Measurements from ENCODE around the gene TNFSF12.

Gene TNFSF12

DNA sequence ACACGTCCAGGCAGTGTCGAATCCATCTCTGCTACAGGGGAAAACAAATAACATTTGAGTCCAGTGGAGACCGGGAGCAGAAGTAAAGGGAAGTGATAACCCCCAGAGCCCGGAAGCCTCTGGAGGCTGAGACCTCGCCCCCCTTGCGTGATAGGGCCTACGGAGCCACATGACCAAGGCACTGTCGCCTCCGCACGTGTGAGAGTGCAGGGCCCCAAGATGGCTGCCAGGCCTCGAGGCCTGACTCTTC, 23.4 kb downstream of the TNFSF12 start:
- no peak for DNase-seq

DNA sequence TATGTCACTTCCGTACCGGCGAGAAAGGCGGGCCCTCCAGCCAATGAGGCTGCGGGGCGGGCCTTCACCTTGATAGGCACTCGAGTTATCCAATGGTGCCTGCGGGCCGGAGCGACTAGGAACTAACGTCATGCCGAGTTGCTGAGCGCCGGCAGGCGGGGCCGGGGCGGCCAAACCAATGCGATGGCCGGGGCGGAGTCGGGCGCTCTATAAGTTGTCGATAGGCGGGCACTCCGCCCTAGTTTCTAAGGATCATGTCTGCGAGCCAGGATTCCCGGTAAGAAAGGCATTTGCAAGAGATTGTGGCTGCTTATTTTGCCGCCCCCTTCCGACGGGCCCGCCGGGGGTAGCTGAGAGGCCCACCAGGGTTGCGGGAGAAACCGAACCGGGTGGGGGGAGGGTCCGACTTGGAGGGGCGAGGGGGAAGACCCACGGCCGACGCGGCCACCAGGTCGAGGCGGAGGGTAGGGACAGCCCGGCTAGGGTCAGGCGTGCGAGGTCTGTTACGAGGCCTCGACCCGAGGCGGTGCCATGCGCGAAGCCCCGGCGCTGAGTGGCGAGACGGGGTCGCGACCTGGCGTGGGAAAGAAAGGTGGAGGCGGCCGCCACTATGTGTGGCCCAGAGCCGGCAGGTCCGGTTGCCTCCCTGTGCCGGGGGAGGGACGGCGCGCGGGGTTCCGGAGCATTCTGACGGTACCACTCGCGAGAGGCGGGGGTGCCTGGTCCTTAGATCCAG, 23.9 kb downstream of the TNFSF12 start:
- peak; percentile 100 for DNase-seq

DNA sequence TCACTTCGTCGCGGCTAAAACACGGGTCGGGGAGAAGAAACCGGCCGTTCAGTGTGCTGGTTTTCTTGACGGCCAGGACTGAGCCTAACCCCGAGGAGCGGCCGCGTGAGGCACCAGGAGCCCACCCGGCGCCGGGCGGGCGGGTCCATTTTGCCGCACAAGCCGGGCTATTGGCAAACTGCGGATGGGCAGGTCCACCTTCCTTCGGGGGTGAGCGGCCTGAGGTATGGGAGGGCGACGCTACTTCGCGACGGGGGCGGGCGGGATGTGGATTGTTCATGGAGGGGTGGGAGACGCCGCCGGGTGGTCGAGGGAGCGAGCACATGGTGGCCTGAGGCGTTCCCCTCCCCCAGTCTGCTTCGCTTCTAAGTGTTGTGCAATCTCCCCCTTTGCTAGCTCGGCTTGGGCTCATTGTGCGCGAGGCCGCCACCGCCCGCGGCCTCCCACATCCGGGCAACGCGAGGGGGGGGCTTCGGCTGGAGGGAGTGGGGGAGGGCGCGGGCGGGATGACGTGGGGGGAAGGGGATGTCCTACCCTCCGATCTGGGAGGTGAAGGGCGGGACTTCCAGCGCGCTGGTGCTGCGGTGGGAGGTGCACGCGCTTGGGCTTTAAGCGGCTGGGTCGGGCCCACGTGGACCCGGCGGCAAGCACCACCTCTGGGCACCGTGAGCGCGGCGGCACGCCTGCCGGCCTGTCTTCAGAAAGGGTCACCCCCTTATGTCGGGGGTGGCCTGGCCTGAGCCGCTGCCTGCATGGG, 24.6 kb downstream of the TNFSF12 start:
- peak; percentile 87 for DNase-seq

DNA sequence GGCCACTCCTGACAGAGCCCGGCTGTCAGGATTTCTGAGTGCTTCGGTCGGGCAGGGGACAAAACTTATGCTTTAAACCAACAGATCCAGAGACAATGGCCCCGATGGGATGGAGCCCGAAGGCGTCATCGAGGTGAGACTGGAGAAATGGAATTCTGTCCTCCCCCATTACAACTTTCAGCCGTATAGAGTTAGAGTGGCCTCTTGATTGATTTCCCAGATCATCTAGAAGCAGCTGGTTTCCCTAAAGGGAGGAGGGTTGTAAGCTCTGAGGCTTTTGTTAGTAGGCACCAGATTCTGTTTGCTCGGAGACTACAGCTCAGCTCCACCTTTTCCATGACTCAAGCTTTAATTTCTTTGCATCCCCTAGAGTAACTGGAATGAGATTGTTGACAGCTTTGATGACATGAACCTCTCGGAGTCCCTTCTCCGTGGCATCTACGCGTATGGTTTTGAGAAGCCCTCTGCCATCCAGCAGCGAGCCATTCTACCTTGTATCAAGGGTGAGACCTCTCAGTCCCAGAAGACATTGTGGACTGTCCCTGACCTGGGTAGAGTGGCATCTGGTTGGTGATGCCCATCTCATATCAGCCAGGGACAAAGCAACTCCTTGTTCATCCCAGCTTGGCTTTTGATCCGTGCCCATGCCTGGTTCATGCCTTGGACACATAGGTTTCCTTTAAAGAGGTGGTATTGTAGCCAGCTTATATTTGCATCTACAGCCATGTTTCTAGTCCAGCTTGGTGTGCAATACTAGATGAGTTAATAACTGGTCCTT, 25.5 kb downstream of the TNFSF12 start:
- DNase-seq: no peak

DNA sequence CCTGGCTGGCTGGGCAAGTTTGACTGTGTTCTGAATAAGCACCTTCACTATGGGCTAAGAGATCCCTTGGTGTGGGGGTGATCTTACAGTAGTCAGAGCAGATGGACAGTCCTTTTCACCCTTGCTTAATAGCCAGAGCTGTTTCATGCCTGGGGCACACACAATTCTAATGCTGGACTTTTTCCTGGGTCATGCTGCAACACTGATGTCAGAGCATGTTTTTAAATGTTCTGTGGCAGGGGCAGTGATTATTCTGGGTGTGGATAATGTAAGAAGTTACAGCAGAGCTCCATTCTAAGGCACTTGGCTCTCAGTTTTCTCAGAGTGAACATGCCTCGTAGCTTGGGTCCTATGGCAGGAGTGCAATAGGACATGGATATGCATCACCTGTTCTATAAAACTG, 26.6 kb downstream of the TNFSF12 start:
- DNase-seq: no peak

DNA sequence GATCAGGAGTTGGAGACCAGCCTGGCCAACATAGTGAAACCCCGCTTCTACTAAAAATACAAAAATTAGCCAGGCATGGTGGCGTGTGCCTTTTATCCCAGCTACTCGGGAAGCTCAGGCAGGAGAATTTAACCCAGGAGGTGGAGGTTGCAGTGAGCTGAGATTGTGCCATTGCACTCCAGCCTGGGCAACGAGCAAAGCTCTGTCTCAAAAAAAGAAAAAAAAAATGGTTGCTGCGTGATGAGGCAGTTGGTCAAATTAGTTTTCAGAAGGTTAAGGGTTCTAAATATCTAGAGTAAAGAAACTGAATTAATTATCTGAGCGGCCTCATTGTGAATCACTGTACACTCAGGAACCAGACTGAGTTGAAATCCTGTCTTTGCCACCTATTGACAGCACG, 27.1 kb downstream of the TNFSF12 start:
- DNase-seq: no peak

DNA sequence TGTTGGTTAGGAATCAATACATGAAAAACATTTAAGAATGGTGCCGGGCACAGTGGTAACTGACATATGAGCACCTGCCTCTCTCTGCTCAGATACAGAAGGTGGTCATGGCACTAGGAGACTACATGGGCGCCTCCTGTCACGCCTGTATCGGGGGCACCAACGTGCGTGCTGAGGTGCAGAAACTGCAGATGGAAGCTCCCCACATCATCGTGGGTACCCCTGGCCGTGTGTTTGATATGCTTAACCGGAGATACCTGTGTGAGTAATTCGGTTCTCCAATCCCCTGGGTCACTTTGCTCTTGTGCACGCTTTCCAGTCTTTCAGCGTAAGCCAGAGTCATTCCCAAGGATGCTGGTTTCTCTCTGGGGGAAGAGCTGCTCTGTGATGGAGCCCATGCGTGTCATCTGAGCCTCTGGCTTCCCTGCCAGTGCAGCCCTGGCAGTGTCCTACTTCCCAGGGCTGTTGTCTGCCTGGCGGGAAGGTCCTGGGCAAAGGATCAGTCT, 27.6 kb downstream of the TNFSF12 start:
- no peak for DNase-seq

DNA sequence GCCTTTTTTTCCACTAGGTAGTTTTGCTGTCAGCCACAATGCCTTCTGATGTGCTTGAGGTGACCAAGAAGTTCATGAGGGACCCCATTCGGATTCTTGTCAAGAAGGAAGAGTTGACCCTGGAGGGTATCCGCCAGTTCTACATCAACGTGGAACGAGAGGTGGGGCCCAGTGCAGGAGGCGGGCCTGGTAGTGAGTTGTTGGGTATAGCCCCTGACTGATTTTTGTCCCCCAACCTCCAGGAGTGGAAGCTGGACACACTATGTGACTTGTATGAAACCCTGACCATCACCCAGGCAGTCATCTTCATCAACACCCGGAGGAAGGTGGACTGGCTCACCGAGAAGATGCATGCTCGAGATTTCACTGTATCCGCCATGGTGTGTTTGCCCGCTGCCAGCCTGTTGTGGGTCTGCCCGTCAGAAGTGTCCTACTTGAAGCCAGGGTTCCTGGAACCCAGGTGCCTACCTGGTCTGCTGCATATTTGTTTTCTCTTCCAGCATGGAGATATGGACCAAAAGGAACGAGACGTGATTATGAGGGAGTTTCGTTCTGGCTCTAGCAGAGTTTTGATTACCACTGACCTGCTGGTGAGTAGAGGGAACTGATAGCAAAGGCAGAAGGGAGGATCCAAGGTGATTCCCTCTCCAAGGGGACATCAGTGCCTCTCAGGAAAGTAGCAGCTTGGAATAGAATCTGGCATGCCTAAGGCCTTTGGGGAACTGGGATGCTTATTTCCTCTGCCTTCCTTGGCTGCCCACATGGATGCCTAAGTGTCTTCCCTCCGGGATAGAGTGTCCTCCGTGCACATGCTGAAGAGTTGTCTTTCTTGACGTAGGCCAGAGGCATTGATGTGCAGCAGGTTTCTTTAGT, 28.7 kb downstream of the TNFSF12 start:
- DNase-seq: no peak

DNA sequence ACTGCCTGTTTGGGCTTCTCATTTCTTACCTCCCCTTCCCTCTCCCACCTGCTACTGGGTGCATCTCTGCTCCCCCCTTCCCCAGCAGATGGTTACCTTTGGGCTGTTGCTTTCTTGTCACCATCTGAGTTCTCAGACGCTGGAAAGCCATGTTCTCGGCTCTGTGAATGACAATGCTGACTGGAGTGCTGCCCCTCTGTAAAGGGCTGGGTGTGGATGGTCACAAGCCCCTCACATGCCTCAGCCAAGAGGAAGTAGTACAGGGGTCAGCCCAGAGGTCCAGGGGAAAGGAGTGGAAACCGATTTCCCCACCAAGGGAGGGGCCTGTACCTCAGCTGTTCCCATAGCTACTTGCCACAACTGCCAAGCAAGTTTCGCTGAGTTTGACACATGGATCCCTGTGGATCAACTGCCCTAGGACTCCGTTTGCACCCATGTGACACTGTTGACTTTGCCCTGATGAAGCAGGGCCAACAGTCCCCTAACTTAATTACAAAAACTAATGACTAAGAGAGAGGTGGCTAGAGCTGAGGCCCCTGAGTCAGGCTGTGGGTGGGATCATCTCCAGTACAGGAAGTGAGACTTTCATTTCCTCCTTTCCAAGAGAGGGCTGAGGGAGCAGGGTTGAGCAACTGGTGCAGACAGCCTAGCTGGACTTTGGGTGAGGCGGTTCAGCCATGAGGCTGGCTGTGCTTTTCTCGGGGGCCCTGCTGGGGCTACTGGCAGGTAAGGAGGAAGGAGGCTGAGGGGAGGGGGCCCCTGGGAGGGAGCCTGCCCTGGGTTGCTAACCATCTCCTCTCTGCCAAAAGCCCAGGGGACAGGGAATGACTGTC, 30.4 kb downstream of the TNFSF12 start, which contains the start of gene CD68:
Gene CD68, plus strand, starts transcription at position 638 of the 833 bp plus-strand sequence. Its CDS starts 40 bp downstream, at position 678.
- DNase-seq: peak; percentile 46

DNA sequence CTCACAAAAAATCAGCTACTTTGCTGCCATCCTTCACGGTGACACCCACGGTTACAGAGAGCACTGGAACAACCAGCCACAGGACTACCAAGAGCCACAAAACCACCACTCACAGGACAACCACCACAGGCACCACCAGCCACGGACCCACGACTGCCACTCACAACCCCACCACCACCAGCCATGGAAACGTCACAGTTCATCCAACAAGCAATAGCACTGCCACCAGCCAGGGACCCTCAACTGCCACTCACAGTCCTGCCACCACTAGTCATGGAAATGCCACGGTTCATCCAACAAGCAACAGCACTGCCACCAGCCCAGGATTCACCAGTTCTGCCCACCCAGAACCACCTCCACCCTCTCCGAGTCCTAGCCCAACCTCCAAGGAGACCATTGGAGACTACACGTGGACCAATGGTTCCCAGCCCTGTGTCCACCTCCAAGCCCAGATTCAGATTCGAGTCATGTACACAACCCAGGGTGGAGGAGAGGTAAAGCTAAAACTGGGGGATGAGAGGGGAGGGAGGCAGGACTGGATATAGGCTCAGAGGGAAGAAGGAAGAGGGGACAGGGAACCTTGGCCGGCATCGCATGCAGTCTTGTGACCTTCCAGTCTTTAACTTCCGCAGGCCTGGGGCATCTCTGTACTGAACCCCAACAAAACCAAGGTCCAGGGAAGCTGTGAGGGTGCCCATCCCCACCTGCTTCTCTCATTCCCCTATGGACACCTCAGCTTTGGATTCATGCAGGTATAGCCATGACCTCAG, 31.2 kb downstream of the TNFSF12 start:
- DNase-seq: no peak

DNA sequence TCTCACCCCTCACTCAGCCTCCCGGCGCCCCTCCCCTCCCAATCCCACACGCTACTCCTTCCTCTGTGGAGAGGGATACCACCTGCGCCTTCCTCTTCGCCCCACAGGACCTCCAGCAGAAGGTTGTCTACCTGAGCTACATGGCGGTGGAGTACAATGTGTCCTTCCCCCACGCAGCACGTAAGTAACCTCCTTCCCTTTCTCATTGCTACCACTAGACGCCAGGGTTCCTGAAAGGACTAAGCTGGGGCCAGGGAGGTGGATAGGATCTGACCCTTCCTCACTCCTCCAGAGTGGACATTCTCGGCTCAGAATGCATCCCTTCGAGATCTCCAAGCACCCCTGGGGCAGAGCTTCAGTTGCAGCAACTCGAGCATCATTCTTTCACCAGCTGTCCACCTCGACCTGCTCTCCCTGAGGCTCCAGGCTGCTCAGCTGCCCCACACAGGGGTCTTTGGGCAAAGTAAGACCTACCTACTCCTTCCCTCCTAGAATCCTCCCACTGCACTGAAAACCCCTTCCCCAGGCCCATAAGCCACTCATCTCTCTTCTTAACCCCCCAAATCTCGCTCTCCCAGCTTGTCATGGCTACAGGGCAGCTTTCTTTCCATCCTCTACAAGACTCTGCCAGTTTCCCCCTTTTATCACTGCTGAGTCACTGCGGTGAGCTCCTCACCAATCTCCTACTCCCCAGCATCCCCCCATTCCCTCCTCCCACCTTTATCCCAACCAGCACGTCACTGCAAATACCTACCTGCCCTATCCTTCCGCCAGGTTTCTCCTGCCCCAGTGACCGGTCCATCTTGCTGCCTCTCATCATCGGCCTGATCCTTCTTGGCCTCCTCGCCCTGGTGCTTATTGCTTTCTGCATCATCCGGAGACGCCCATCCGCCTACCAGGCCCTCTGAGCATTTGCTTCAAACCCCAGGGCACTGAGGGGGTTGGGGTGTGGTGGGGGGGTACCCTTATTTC, 32.0 kb downstream of the TNFSF12 start:
- no peak for DNase-seq

DNA sequence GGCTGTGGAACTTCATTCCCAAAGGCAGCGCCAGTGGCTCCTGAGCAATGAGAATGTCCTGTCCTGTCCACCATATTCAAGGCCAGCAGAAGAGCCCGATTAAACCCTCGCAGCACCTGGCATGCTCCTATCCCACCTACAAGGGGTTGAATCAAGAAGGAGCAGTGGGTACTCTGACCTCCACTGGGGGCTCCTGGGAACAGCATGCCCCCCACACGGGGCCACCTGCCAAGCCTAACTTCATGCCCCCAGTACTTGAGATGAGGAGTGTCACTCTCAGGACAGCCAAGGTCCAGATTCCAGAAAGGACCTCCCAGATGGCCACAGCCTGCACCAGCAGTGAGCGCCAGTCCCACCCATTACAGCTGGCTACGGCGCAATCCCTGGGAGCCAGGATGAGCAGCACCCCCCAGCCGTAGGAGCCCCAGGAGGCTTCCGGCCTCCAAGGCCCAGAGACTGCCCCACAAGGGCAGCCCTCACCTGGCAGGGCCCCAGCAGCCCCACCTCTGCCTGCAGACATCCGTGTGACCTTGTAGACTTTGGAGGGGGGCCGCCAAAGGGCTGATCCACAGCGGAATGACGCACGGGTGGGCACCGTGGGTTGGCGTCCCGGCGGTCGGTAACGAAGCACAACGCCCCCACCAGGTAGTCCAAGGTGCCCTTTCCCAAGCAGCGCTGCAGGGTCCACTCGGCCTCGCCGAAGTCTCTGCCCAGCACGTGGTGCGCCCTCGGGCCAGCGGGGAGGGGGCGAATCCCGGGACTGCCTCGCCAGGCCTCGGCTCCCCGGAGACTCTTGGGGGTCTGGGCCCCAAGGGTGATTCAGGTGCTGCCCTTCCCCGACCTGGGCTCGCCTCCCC, 33.8 kb downstream of the TNFSF12 start:
- no peak for DNase-seq

DNA sequence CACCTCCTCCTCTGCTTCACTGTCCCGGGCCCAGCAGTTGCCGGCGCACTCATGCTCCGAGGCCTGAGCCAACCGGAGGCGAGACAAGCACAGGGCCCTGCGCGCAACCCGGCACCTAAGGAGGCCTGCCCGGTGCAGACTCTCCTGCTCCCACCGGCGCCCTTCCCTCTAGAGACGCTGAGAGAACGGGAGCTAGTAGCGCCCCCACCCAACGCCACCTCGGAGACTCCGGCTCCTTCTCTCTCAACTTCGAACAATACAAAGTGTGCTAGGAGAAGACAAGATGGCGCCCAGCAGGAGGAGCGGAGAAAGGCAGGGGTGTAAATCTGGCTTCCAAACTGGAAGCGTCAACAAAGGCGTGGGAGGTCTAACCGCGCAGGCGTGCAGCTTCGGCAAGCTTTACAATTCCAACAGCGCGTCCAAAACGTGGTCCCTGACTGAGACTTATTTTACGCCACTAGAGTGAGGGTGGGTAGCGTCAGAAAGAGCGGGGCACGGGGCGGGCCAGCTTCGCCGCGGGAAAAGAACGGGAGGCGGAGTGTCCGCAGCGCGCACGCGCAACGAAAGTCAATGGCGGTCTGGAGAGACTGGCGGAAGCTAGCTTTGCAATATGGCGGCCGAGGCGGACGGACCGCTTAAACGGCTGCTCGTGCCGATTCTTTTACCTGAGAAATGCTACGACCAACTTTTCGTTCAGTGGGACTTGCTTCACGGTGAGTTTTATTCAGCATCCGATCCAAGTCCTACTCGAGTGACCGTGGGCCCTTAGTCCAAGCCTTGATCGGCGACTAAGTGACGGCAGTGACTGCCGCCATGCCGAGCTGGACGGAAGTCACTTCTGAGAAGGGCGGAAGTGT, 34.6 kb downstream of the TNFSF12 start, which contains the start of gene MPDU1:
Gene MPDU1, plus strand, starts transcription at position 600 of the 857 bp plus-strand sequence. Its CDS starts 11 bp downstream, at position 611.
- DNase-seq: peak; percentile 93

DNA sequence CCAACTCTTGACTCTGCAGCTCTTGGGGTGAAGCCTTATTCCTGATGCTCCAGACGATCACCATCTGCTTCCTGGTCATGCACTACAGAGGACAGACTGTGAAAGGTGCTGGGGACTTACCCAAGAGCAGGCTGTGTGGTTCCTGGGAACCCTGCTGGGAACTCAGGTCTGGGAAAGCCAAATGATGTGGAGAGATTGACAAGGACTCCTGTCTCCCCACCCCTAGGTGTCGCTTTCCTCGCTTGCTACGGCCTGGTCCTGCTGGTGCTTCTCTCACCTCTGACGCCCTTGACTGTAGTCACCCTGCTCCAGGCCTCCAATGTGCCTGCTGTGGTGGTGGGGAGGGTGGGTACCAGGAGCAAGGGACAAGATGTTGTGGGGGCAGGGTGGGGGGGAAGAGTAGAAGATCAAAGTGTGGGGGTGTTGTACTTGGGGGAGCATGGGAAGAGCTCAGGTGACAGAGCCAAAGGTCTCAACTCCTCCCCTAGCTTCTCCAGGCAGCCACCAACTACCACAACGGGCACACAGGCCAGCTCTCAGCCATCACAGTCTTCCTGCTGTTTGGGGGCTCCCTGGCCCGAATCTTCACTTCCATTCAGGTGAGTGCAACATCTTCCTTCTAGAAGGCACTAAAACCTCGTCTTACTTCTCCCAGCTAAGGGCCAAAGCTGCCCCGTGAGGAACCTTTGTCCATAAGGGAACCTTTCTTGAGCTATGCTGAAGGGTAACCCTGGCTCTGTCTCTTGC, 38.0 kb downstream of the TNFSF12 start:
- no peak for DNase-seq

DNA sequence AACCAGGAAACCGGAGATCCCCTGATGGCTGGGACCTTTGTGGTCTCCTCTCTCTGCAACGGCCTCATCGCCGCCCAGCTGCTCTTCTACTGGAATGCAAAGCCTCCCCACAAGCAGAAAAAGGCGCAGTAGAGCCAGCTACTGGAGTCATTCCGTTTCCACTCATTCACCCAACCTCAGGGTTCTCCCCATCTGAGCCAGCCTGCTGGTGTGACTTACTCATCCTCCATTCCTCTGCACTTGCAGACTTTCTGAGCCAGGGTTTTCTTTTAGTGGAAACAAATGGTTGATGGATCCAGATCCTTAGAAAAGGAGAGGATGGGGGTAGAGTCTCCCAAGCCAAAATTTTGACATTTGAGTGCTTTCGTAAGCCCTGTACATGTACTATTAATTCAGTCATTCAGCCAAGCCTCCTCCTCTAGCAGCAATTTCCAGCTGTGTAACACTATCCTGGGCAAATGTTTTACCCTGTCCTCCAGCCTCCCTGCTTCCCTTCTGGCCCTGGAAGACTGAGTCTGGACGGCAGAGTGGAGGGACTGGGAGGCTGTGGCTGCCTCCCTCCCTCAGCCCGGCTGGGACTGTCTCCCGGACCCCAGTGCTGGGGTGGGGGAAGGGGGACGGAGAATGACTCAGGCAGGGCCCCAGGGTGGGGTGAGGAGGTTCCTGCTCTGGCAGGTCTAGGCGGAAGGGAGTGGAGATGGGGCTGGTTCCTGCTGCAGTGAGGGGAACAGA, 38.7 kb downstream of the TNFSF12 start:
- DNase-seq: no peak

Measured in activated T-cell treated with anti-CD3 and anti-CD28 coated beads, Interleukin-2, amount 50 U/mL, for 1 hour (primary cell).